ENCODE measurements around the gene AP5Z1.

AP5Z1 gene

GRCh38 chr7:4784799-4785198, 9.4 kb downstream of the AP5Z1 start:
- ChIA-PET POLR2A (interaction anchor here (0.6 kb wide), 1 partner anchor 10 kb away, joined by 5 read pairs; the partner anchor contains the start of gene AP5Z1), CTCF (interaction anchor here (1.9 kb wide), 1 partner anchor 12 kb away, joined by 6 read pairs; no protein-coding TSS in a partner anchor)
- TF ChIP-seq, protein P1, sequence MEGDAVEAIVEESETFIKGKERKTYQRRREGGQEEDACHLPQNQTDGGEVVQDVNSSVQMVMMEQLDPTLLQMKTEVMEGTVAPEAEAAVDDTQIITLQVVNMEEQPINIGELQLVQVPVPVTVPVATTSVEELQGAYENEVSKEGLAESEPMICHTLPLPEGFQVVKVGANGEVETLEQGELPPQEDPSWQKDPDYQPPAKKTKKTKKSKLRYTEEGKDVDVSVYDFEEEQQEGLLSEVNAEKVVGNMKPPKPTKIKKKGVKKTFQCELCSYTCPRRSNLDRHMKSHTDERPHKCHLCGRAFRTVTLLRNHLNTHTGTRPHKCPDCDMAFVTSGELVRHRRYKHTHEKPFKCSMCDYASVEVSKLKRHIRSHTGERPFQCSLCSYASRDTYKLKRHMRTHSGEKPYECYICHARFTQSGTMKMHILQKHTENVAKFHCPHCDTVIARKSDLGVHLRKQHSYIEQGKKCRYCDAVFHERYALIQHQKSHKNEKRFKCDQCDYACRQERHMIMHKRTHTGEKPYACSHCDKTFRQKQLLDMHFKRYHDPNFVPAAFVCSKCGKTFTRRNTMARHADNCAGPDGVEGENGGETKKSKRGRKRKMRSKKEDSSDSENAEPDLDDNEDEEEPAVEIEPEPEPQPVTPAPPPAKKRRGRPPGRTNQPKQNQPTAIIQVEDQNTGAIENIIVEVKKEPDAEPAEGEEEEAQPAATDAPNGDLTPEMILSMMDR (IDR thresholded peaks at IDR 0.05; ENCODE audit: control extremely low read depth, extremely low read depth, low read depth, missing control alignments) = no peak
- no peak for DNase-seq (ENCODE audit: extremely low spot score)

DNA sequence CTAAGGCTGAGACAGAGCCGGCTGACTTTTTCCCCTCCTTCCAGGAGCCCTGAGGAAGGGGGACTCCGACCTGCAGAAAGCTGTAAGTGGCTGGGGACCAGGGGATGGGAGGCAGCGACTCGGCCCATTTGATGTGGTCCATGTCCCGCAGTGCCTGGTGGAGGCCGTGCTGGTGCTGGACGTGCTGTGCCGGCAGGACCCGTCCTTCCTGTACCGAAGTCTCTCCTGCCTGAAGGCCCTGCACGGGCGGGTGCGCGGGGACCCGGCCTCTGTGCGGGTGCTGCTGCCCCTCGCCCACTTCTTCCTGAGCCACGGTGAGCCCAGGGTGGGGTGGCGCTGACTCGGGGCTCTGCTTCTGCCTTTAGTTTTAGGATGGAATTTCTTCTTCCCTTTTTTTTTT, 9.9 kb downstream of the AP5Z1 start:
- TF ChIP-seq, protein P1 (IDR thresholded peaks at IDR 0.05; ENCODE audit: control extremely low read depth, extremely low read depth, low read depth, missing control alignments) = no peak
- no peak for DNase-seq (ENCODE audit: extremely low spot score)
- ChIA-PET POLR2A (no interaction called here), CTCF (no interaction called here)

DNA sequence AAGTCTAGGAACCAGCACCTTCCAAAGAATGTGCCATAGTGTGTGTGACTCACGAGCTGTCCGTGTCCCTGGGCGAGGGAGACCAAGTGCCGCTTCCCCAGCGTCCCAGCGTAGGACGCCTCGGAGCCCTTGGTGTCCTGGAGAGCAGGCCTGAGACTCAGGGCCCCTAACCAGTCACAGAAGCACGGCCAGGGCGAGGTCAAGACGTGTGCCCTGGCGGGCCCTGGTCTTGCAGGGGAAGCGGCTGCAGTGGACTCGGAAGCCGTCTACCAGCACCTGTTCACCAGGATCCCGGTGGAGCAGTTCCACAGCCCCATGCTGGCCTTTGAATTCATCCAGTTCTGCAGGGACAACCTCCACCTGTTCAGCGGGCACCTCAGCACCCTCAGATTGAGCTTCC, 10.6 kb downstream of the AP5Z1 start:
- no peak for DNase-seq (ENCODE audit: extremely low spot score)
- ChIA-PET CTCF (no interaction called here), POLR2A (no interaction called here)
- TF ChIP-seq, protein P1 (IDR thresholded peaks at IDR 0.05; ENCODE audit: control extremely low read depth, extremely low read depth, low read depth, missing control alignments) = no peak

DNA sequence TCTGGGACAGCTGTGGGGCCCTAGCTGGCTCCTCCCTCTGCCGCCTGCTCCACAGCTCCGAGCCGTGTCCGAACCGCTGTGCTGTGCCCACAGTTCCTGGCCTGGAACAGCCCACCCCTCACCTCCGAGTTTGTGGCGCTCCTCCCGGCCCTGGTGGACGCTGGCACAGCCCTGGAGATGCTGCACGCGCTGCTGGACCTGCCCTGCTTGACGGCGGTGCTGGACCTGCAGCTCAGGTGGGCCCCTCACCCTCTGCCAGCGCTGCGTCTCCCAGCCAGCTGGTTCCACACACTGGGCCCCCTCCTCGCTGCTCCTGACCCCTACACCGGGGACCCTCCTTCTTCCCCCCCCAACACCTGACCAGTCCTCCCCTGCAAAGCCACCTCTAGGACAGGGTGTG, 12.1 kb downstream of the AP5Z1 start:
- TF ChIP-seq, protein P1 (IDR thresholded peaks at IDR 0.05; ENCODE audit: control extremely low read depth, extremely low read depth, low read depth, missing control alignments) = no peak
- DNase-seq (ENCODE audit: extremely low spot score) = no peak
- ChIA-PET CTCF (interaction anchor here (0.8 to 1.6 kb wide), 2 partner anchors 10 to 12 kb away, joined by 4 to 5 read pairs; partner anchors contain the start of gene AP5Z1), POLR2A (no interaction called here)

DNA sequence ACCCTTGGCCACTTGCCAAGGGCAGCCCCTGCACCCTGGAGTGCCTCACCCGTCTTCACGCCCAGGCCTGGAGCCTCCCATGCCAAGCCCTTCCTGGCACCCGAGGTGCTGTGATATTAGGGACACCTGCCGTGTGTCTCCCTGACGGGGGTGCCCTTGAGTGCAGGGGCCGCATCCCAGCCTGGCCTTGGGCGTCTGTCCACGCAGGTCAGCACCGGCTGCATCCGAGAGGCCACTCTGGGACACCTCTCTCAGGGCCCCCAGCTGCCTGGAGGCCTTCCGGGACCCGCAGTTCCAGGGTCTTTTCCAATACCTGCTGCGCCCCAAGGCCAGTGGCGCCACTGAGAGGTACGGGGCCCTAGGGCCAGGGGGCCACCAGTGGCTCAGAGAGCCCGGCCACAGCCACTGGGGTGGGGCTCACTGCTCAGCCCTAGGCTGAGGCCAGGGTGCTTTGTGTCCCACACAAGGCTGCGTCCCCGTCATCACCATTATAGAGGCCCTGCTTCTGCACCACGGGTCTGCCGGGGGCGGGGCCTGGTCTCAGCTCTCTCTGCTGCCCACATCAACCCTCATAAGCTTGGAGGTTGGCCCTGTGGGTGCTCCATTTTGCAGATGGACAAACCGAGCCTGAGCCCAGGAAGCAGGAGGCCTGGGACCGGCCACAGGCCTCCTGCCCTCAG, 12.7 kb downstream of the AP5Z1 start:
- ChIA-PET CTCF (interaction anchor here (1.6 to 1.8 kb wide), 2 partner anchors 12 to 13 kb away, joined by 5 read pairs; partner anchors contain the start of gene AP5Z1), POLR2A (interaction anchor here (1.5 kb wide), 1 partner anchor 13 kb away, joined by 6 read pairs; the partner anchor contains the start of gene AP5Z1)
- TF ChIP-seq, protein P1 (IDR thresholded peaks at IDR 0.05; ENCODE audit: control extremely low read depth, extremely low read depth, low read depth, missing control alignments) = no peak
- DNase-seq (ENCODE audit: extremely low spot score) = no peak

- CTCF ChIA-PET = interaction anchor here (1.1 to 1.8 kb wide), 3 partner anchors 10 to 13 kb away, joined by 3 to 5 read pairs (median 4); partner anchors contain the start of gene AP5Z1
These were observed 13.3 kb downstream of the AP5Z1 start for GRCh38 chr7:4788627-4789189.

More at GRCh38 chr7:4788627-4789189, 13.3 kb downstream of the AP5Z1 start:
- TF ChIP-seq, protein P1 (IDR thresholded peaks at IDR 0.05; ENCODE audit: control extremely low read depth, extremely low read depth, low read depth, missing control alignments) = no peak
- POLR2A ChIA-PET = interaction anchor here (1.5 kb wide), 1 partner anchor 13 kb away, joined by 6 read pairs; the partner anchor contains the start of gene AP5Z1
- no peak for DNase-seq (ENCODE audit: extremely low spot score)
